Measurements from ENCODE around the gene ATP5PF.

DNA sequence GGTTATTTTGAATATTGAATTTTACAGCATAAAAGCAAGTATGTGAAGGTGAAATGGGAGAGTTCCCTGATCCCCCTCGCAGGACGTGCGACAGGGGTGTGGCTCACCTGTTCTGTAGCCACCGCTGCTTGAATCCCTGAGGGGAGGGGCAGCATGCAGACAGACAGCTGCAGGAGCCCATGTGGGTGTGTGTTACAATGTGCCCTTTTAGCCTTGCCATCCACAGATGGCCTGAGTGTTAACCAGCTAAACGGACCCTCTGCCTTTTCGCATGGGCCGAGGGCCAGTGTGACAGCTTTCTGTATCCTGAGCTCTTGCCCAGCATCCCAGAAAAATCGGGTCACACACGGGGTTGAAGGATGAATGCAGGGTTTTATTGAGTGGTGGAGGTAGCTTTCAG, 52.3 kb downstream of the ATP5PF start:
- TF ChIP-seq, protein P1, sequence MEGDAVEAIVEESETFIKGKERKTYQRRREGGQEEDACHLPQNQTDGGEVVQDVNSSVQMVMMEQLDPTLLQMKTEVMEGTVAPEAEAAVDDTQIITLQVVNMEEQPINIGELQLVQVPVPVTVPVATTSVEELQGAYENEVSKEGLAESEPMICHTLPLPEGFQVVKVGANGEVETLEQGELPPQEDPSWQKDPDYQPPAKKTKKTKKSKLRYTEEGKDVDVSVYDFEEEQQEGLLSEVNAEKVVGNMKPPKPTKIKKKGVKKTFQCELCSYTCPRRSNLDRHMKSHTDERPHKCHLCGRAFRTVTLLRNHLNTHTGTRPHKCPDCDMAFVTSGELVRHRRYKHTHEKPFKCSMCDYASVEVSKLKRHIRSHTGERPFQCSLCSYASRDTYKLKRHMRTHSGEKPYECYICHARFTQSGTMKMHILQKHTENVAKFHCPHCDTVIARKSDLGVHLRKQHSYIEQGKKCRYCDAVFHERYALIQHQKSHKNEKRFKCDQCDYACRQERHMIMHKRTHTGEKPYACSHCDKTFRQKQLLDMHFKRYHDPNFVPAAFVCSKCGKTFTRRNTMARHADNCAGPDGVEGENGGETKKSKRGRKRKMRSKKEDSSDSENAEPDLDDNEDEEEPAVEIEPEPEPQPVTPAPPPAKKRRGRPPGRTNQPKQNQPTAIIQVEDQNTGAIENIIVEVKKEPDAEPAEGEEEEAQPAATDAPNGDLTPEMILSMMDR (IDR thresholded peaks at IDR 0.05; ENCODE audit: borderline replicate concordance, extremely low read depth, low read length, poor library complexity, severe bottlenecking) = no peak
- TF ChIP-seq EZH2 (IDR thresholded peaks at IDR 0.05; ENCODE audit: borderline replicate concordance, low read depth, low read length, severe bottlenecking) = no peak
